ENCODE results near the gene FZD4. TPM values are rescaled to one million over a fixed set of nuclear protein-coding genes. Genes with fewer than 3 reads are reported as not detected.

The FZD4 gene
- total RNA-seq, 1 experiment from 2014 or later = 3.2 TPM

DNA sequence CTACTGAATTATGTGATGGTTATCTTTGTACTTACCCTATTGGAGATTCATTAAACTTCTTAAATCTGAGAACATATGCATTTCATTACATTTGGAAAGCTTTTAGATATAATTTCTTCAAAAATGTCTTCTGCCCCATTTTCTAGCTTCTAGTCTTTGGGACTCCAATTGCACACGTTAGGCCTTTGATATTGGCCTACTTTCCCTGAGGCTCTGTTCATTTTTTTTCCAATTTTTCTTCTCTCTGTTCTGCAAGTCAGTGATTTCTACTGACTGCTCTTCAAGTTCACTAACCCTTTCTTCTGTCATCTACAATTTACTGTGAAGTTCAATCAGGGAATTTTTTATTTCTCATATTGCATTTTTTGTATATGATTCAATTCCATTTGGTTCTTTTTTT is 43.0 kb downstream of the FZD4 start:
- no peak for DNase-seq (ENCODE audit: low read depth)

GRCh38 chr11:86910592-86910991 is 44.6 kb downstream of the FZD4 start:
- no peak for DNase-seq (ENCODE audit: low read depth)

DNA sequence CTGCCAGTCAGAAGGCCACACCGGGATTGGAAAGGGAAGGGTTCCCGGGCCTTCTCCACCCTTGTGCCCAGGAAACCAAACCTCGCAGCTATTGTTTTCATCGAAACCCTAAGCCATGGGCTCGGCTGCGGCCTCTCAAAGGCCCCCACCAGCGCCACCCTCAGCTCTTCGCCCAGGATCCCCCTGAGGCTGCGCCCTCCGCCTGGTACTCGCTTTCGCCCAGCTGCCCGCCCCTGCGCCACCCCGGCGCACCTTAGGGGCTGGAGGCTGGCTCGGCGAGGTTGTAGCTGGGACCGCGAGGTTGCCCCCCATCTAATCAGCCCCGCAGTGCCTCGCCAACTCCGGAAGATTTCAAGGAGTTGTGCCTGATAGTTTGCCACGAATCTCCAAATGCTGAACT is 49.0 kb downstream of the FZD4 start:
- DNase-seq (ENCODE audit: low read depth) = no peak

DNA sequence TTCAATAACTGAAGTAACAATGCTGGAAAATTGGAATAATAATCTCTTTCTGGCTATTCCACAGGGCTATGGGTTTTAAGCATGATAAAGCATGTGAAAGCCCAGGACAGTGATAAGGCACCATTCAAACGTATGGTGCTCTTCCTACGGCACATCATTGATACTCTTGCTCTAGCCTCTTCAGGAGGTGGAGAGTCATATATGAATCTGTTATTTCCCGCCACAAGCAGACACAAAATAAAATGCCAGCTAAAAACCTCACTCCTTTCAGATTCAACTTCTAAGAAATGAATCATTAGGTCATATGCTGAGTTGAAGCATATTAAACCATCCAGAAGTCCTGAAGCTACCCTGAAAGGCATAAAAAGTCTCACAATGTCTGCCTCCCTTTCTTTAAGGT is 49.9 kb downstream of the FZD4 start:
- DNase-seq (ENCODE audit: low read depth) = no peak

GRCh38 chr11:86904001-86904400 is 51.2 kb downstream of the FZD4 start:
- no peak for DNase-seq (ENCODE audit: low read depth)

DNA sequence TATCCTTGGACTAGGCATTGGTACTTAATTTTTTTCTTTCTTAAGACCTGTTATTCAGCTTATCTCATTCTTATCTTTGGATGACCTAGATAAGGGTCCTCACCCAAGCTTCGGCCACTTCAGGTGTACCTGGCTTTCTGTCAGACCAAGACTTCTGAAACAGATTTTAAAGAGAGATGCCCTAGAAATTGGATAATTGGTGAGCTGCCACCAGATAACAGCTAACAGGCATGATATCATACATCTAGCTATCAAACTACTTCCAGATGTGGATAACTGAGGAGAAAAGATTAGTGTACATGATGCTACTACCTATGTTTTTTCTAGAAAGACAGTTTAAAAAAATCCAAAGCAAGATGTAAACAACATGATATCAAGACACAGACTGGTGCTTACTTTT is 52.9 kb downstream of the FZD4 start:
- no peak for DNase-seq (ENCODE audit: low read depth)

GRCh38 chr11:86901599-86901998 is 53.6 kb downstream of the FZD4 start:
- DNase-seq (ENCODE audit: low read depth) = no peak

GRCh38 chr11:86900162-86900561 is 55.0 kb downstream of the FZD4 start:
- DNase-seq (ENCODE audit: low read depth) = no peak

DNA sequence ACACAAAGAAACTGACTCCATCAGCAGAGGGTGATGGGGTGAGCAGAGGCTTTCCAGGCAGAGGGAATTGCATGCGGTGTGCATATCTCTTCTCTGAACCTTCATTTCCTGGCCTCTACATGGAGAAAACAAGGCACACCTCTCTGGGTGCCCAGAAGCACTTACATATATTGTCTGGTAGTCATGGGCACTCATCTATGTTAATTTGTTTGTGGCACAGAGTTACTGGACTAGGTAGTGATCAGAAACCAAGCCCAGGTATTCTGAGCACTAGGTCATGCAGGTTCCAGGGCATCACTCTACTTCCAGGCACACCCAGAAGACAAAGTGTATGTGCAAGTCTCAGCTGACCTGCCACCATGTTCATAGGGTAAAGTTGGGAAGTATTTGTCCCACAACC is 56.5 kb downstream of the FZD4 start:
- DNase-seq (ENCODE audit: low read depth) = no peak

GRCh38 chr11:86896441-86896841 is 58.8 kb downstream of the FZD4 start:
- peak; percentile 57 for DNase-seq (ENCODE audit: low read depth)

Other genes with a start within 250 kb of the FZD4 start
- gene PRSS23, start 154.9 kb downstream of the FZD4 start, total RNA-seq (2014; rRNA removed; shearing (Covaris generic)) = 133 and 144 TPM in 2 replicates
- 12.2 and 16.6 TPM in 2 replicates for gene TMEM135, start 82.5 kb upstream of the FZD4 start, total RNA-seq (2014; rRNA removed; shearing (Covaris generic))

All from RPMI7951 (cell line).